ENCODE data around the gene IRX4.
"Not testable (repeated sequence)": the region's sequence is repeated elsewhere in the genome, so short reads cannot be mapped to it uniquely, and the experiment has no call there.

The IRX4 gene

GRCh38 chr5:1859099-1859498 lies 23.6 kb downstream of the IRX4 start:
- no peak for DNase-seq (ENCODE audit: low read depth in 2 of 2)

DNA sequence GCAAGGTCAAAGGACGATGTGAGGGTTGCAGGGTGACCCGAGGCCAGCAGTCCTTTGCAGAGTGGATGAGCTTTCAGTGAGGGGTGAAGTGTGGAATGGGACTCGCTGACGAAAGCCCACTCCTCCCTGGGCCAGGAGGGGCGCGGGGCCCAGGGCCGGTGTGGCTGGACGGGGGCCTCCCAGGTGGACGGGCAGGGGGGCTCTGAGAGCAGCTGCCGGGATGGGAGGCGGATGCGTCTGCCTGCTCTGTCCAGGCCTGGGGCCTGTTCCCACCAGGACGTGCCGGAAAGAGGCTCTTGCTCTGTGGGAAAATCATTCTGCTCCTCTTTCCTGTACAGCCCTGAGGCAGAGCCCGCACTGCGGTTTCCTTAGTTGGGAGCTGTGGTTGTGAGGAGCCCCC lies 24.3 kb downstream of the IRX4 start:
- no peak for DNase-seq (ENCODE audit: low read depth in 2 of 2)

DNA sequence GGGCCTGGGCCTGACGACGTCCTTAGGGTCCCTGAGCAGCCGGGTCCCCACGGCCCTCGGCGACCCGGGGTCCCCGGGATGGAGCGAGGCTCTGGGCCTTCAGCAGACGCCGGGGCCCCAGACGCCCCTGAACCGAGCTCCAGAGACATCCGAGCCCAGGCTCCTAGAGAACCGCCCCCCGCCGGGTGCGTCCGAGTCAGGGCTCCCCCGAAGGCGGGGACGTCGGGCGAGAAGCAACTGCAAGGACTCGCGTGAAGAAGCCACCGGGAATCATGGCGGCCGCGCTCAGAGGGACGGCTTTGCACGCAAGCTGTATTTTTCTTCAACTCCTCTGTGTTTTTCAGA lies 25.5 kb downstream of the IRX4 start:
- no peak for DNase-seq (ENCODE audit: low read depth in 2 of 2)

- no peak for DNase-seq (ENCODE audit: low read depth in 2 of 2)
These were observed 26.0 kb downstream of the IRX4 start for GRCh38 chr5:1856596-1857255.

DNA sequence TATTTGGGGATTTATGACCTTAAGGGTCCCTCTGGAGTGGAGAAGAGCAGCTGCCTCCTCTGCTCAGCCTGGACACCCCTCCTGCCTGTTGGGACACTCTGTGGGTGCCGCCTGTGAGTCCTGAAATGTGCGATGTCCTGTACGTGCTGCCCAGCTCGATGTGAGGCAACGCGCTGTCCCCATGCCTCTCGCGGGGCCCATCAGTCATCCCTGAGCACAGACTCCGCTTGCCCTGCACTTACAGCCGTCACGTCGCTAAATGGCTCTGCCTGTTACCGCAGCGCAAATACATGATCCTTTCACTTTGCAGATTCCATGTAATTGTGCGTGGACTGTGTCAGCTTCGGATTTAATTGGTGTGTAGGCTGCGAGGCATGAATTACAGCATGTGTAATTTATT lies 27.1 kb downstream of the IRX4 start:
- no peak for DNase-seq (ENCODE audit: low read depth in 2 of 2)

- no peak for DNase-seq (ENCODE audit: low read depth in 2 of 2)
These were observed 27.6 kb downstream of the IRX4 start for GRCh38 chr5:1855075-1855474.

GRCh38 chr5:1853531-1853930 lies 29.2 kb downstream of the IRX4 start:
- DNase-seq (ENCODE audit: low read depth in 2 of 2) = no peak

- DNase-seq (ENCODE audit: low read depth in 2 of 2) = no peak
These were observed 30.3 kb downstream of the IRX4 start for GRCh38 chr5:1852324-1852947.

- DNase-seq (ENCODE audit: low read depth in 2 of 2) = no peak
These were observed 31.3 kb downstream of the IRX4 start for GRCh38 chr5:1851290-1851934.

- DNase-seq (ENCODE audit: low read depth in 2 of 2) = no peak
These were observed 32.2 kb downstream of the IRX4 start for GRCh38 chr5:1850324-1851154.

DNA sequence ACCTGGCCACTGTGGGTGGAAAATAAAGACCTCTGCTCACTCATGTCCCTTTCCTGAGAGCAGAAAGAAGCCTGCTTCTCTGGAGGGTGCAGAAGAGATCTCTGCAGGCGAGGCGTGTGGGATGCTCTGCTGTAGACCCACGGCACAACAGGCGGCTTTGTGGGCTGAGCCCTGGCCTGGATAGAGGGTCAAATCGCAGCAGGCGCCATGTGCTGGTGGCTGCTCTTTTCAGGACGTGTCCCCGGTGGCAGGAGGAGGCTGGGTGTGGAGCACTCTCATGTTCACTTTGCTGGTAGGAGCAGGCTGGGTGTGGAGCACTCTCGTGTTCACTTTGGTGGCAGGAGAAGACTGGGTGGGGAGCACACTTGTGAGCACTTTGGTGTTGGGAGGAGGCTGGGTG lies 35.1 kb downstream of the IRX4 start:
- no peak for DNase-seq (ENCODE audit: low read depth in 2 of 2)

- no peak for DNase-seq (ENCODE audit: low read depth in 2 of 2)
These were observed 35.7 kb downstream of the IRX4 start for GRCh38 chr5:1847056-1847455.

DNA sequence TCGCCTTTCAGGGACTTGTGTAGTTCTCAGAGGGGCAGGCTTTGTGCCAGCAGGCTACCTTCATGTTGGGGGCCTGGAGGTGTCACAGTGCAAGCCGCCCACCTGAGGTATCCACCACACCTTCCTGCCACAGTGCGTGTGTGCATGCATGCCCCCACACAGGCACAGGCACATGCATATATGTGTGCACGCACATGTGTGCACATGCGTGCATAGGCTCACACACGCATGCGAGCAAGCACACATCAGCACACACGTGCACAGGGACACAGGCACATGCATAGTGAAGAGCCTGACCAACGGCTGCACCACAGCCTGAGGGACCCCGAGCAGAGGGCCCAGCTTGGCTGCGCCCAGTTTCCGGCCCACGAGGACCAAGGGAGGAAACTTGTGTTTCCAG lies 36.1 kb downstream of the IRX4 start:
- no peak for DNase-seq (ENCODE audit: low read depth in 2 of 2)

DNA sequence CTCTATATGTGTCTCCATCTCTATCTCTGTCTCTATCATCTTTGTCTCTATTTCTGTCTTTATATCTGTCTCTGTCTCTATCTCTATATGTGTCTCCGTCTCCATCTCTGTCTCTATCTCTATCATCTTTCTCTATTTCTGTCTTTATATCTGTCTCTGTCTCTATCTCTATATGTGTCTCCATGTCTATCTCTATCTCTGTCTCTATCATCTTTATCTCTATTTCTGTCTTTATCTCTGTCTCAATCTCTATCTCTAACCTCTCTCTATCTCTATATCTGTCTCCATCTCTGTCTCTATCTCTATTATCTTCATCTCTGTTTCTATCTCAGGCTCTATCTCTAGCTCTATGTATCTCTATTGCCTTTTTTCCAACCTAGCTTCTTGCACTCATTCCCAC lies 37.0 kb downstream of the IRX4 start:
- no peak for DNase-seq (ENCODE audit: low read depth in 2 of 2)

GRCh38 chr5:1844708-1845436 lies 37.9 kb downstream of the IRX4 start:
- no peak for DNase-seq (ENCODE audit: low read depth in 2 of 2)

- not testable (repeated sequence) for DNase-seq (ENCODE audit: low read depth in 2 of 2)
These were observed 39.0 kb downstream of the IRX4 start for GRCh38 chr5:1843761-1844160.

DNA sequence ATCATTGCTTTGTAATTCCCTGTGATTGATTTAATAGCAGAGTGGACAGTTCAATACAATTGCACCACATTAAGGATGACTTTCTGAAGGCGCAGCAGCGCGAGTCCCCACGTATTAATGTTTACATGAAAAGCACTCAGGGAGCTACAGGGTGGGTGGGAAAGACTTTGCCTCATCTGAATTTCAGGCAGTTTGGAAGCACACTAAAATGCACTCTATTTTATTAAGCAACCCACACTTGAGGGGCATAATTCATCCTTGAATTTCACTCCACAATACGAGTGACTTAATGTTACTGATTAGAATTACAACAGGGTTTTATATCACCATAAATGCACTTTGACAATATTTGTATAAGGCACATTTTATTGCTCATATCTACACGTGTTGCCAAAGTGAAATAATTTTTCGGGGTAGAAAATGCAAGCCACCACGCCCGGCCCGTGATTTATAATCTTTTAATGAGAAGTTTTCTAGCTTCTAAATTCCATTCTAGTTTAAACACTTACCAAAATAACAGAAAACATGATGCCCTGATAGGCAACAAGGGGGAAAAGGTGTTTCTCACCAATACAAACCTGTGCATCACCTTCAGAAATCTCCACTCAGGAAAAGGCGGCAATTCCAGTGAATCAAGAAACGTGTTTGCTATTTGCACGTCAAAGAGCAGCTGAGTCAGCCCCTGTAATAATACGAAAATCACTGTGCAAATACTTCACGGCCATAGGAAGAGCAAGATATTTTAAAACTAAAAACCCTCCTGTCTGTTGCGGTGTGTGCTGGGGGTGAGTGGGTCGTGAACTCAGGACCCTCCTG lies 40.5 kb downstream of the IRX4 start:
- DNase-seq (ENCODE audit: low read depth in 2 of 2) = no peak

- DNase-seq (ENCODE audit: low read depth in 2 of 2) = no peak
These were observed 41.8 kb downstream of the IRX4 start for GRCh38 chr5:1840741-1841521.

DNA sequence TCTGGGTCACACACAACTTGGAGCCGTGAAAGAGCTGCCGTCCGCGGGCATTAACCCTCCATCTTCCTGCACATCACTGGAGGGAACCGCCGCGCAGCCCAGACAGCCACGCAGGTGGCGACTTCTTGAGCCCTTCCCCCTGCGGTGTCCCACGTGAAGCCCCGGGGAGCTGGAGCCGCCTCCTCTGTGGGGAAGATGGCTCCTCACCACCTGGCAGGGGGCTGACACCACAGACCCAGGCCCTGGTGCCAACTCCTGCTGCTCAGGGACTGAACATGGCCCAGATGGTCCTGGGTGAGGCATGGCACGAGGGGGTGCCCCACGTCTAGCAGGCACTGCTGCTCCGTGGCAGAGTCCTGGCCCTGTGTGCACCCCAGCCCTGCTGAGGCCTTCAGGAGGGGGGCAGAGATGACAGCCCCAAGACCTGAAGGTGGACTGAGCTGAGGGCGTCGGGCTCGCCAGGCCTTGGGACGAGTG lies 42.6 kb downstream of the IRX4 start:
- no peak for DNase-seq (ENCODE audit: low read depth in 2 of 2)

DNA sequence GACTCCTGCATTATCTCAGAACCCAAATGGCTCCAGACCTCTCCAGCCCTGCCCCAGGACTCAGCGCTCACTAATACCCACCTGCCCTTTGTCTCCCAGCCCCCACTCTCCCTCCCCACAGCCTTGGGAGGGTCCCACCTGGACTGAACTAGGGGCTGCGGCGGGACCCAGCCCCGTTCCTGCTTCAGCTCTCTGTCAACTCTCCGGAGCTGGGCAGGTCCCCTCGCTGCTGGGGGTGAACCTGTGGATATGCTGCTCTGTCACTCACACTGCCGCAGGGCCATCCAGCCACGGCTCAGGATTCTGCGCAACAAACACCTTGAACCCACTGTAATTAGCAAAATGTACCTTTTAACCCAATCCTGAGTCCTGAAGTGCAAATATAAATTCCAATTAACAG lies 44.7 kb downstream of the IRX4 start:
- DNase-seq (ENCODE audit: low read depth in 2 of 2) = no peak

Data from activated CD4-positive, alpha-beta T cell treated with anti-CD3 and anti-CD28 coated beads for 24 hours (primary cell).